GM12892 (cell line): ENCODE data around the gene PEX11B.
"Not testable (repeated sequence)": the region's sequence is repeated elsewhere in the genome, so short reads cannot be mapped to it uniquely, and the experiment has no call there.

Experiments
- DNase-seq: peaks from one replicate; pipeline ENCODE4 v3.0.0; 2011; ENCODE audit not compliant: insufficient read length
- FAIRE-seq: peaks from 2 replicates; lab custom pipeline; 2011; peaks lifted over from hg19 to GRCh38; lab: Jason Lieb, UNC
- POLR2A ChIP-seq: IDR thresholded peaks from 2 replicates; pipeline ENCODE4 v1.6.1; 2011; ENCODE audit warnings: low read depth, low read length, control low read depth
- POLR2AphosphoS5 ChIP-seq: IDR thresholded peaks from 2 replicates; pipeline ENCODE4 v1.6.1; 2011; ENCODE audit warnings: low read depth, low read length, control low read depth
- TAF1 ChIP-seq: IDR thresholded peaks from 2 replicates; pipeline ENCODE4 v1.6.1; 2011; ENCODE audit warnings: low read depth, mild to moderate bottlenecking, control low read depth, low read length, borderline replicate concordance

PEX11B gene

GRCh38 chr1:145922266-145922665, 3.7 kb upstream of the PEX11B start:
- TF ChIP-seq POLR2A (no peak), POLR2AphosphoS5 (no peak), TAF1 (no peak)
- FAIRE-seq (no peak), DNase-seq (no peak)

GRCh38 chr1:145920297-145920696, 1.8 kb upstream of the PEX11B start:
- FAIRE-seq, DNase-seq: not testable (repeated sequence)

DNA sequence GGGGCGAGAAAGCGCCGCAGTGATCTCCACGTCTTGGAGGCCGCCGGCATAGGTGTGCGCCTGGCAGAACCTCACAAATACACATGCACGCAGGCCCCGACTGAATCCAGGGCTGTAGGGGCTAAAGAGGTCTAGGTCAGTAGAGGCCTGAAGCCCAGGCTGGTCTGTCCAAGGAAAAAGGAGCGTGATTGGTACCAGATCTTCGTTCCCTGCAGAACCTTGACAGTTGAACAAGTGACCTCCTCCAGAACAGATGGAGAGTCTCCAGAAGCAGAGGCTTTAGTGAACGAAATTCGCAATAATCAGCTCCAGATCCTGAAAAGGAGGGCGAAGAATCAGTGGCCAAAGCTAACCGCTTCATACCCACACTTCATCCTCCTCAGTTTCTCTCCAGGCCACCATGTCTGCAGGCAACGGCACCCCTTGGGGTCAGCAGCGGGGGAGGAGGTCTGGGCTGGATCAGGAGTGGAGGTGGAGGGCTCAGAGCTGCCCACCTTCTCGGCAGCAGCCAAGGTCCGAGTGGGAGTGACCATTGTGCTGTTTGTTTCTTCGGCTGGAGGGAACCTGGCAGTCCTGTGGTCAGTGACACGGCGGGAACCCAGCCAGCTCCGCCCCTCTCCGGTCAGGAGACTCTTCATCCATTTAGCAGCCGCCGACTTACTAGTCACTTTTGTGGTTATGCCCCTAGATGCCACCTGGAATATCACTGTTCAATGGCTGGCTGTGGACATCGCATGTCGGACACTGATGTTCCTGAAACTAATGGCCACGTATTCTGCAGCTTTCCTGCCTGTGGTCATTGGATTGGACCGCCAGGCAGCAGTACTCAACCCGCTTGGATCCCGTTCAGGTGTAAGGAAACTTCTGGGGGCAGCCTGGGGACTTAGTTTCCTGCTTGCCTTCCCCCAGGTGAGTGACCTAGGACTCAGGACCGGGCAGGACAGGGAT, 749 bp upstream of the PEX11B start:
- no peak for FAIRE-seq
- peak; percentile 88 for DNase-seq
- no peak for TF ChIP-seq TAF1
- peak; percentile 46; the same call in 1 of the 2 replicates for TF ChIP-seq POLR2A

DNA sequence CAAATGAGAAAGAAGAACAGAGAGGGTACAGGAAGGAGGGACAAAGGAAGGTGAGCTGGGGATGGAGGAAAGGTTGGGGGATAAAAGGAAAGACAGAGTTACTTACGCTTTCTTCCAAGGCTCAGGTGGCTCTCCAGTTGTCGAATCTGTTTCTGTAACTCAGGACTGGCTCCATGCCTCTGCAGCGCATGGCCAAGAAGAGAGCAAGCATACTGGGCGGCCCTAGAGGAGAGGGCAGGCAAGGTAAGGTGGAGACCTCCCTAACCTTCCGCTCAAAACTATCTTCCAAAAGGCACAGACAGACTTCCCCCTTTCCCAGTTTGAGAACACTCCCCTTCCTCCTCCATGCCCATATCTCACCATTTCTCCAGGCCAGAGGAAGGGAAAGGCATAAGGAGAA, 922 bp downstream of the PEX11B start:
- TF ChIP-seq POLR2AphosphoS5 (no peak), TAF1 (no peak), POLR2A (no peak)
- FAIRE-seq (no peak), DNase-seq (no peak)

DNA sequence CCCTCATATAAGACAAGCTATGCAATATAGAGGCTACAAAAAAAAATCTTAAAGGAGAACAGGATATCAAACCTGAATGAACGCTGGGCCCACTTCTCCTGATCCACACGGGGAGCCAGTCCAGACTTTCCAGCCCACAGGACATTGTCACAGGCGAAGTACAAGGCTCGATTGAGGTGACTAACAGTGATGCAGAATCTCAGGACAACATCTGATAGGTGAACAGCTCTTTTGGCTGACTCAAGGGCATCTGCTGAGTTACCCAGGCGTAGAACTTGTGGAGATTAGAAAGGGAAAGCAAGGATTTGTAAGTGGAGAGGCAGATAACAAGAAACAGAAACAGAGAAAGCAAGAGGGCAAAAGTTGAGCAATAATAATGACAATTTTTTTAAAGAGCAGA, 1.8 kb downstream of the PEX11B start:
- TF ChIP-seq POLR2AphosphoS5 (no peak), POLR2A (no peak), TAF1 (no peak)
- no peak for DNase-seq
- FAIRE-seq = no peak

GRCh38 chr1:145912128-145912641, 6.3 kb downstream of the PEX11B start:
- no peak for TF ChIP-seq TAF1
- TF ChIP-seq POLR2A = no peak
- TF ChIP-seq POLR2AphosphoS5 = no peak
- FAIRE-seq = no peak
- no peak for DNase-seq

DNA sequence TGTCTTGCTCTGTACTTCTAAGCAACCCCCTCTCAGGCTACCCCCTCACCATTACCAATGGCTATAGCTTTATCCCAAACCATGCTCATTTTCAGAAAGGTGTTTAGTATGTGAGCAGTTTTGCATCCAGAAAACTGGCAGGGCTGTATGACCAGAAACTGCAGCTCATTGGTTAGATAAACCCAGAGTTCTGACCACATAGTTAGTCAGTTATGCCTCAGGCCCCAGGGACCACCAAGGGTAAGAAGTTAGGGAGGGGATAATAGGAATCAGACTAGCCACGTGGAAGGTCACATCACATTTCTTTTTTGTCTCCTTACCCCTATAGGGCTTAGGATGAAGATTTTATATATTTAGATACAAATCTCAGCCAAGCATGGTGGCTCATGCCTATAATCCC, 9.9 kb downstream of the PEX11B start:
- FAIRE-seq (no peak), DNase-seq (no peak)
- no peak for TF ChIP-seq TAF1
- TF ChIP-seq POLR2AphosphoS5 = no peak
- TF ChIP-seq POLR2A = no peak

DNA sequence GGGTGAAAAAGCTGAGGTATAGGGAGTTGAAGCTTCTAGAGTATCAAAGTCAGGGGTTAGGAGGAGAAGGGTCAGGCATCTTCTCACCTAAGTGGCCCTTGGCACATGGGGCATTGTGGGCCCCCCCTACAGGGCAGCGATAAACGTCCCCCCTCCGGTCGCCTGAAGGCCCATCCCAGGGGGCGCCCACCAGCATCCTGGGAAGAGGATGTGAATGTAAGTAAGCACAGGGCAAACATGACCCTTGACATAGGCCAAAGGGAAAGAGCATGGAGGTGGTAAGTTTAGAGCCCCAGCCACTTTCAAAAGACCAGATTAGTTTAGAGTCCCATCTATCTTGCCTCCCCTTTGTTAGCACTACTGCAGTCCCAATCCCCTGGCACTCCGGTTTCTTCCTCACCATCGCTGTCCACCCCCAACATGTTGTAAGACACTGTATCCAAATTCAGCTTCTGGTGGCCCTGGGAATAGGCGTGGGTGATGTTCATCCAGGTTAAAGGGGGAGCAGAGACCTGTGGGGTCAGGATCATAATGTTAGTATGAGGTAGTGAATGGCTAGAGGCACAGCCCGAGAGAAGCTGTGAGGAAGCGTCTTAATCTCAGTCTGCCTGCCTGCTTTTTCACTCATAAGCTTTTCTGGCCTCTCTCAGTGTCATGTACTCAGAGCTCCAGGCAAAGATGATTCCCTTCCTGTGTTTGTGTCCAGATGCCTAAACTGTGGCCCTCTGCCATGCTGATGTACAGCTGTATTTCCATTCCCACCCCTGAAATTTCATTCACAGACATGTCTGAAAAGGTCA, 11.4 kb downstream of the PEX11B start:
- TF ChIP-seq POLR2AphosphoS5 (no peak), TAF1 (no peak), POLR2A (no peak)
- no peak for DNase-seq
- no peak for FAIRE-seq

GRCh38 chr1:145901312-145902021, 17.1 kb downstream of the PEX11B start:
- no peak for TF ChIP-seq POLR2A
- no peak for TF ChIP-seq TAF1
- TF ChIP-seq POLR2AphosphoS5 = no peak
- FAIRE-seq = no peak
- DNase-seq = no peak

DNA sequence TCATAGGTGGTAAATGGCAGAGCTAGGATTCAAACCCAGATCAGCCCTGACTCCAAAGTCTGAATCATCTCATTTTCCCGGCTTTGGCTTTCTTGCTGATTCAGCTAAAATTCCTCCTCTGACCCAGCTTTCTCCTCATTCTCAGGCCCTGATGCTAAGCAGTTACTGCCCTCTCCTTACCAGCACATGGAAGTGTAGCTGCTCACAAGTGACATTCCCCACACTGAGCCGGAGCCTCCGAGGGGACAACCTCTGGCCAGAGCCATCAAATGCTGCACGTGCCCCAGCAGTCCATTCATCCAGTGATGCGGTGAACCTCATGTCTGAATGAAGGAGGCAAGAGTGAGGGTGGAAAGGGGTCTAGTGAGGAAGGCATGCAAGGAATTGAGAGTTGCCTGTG, 19.8 kb downstream of the PEX11B start:
- TF ChIP-seq TAF1 = no peak
- no peak for TF ChIP-seq POLR2AphosphoS5
- no peak for TF ChIP-seq POLR2A
- no peak for DNase-seq
- FAIRE-seq = no peak

DNA sequence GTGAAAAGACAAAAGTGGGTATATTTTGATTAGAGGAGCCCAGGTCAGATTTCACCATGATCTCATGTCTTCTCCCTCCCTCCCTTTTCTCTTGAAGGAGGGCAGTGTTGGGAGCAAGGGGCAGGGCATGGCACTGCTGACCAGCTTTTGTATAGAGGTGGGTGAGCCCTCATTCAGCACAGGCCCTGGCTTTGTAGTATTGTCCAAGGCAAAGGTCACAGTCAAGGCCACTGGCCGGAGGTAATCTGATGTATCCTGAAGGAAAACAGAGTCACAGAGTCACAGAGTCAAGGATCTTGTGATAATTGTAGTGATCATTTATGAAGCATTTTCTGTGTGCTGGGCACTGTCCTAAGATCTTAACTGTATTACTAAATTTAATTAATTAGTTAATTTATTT, 20.5 kb downstream of the PEX11B start:
- no peak for TF ChIP-seq POLR2AphosphoS5
- TF ChIP-seq TAF1 = no peak
- no peak for TF ChIP-seq POLR2A
- DNase-seq (no peak), FAIRE-seq (no peak)
